Neutrophil (primary cell): ENCODE measurements around the gene LARGE1.

Source experiments
- H3K27ac ChIP-seq: fragments of 200-600 bp; sonication (generic); 2 replicates; pipeline ENCODE4 v1.5.1; 2016; ENCODE audit warnings: mild to moderate bottlenecking, moderate library complexity
- H3K27me3 ChIP-seq: fragments of 200-600 bp; sonication (generic); 2 replicates; pipeline ENCODE4 v1.6.0; 2016; ENCODE audit warnings: mild to moderate bottlenecking
- H3K36me3 ChIP-seq: fragments of 200-600 bp; sonication (generic); 2 replicates; pipeline ENCODE4 v1.5.1; 2017
- H3K4me1 ChIP-seq, 2 experiments: fragments of 200-600 bp in 1 of 2; sonication (generic) in 1 of 2; 1 replicate in 1 of 2; 2 replicates in 1 of 2; pipeline versions ENCODE4 v1.5.1 to v1.6.1; 2013 to 2016; ENCODE audit warnings: low read depth in 1 of 2, low read length in 1 of 2, mild to moderate bottlenecking in 1 of 2, moderate library complexity in 1 of 2; ENCODE audit not compliant: control insufficient read depth in 1 of 2, insufficient read depth in 1 of 2
- H3K4me3 ChIP-seq, 2 experiments: fragments of 200-600 bp in 1 of 2; sonication (generic) in 1 of 2; 1 replicate in 1 of 2; 2 replicates in 1 of 2; pipeline ENCODE4 v1.5.1; 2013 to 2016; ENCODE audit warnings: low read depth in 1 of 2, low read length in 1 of 2, mild to moderate bottlenecking in 1 of 2, moderate library complexity in 1 of 2
- H3K9me3 ChIP-seq: fragments of 200-600 bp; sonication (generic); 2 replicates; pipeline ENCODE4 v1.5.1; 2016
- CTCF ChIP-seq: fragments of 200-600 bp; sonication (generic); IDR thresholded peaks from 2 replicates; pipeline ENCODE4 v1.5.1; 2016; ENCODE audit warnings: antibody characterized with exemption

LARGE1 gene

GRCh38 chr22:33893512-33893911 is 26.8 kb downstream of the LARGE1 start:
- H3K4me3 ChIP-seq, result no peak overlapping the region
- H3K9me3 ChIP-seq, result no peaks in the 10 kb centered on the region
- H3K4me1 ChIP-seq, result no peaks in the 10 kb centered on the region
- no peaks in the 10 kb centered on the region for H3K36me3 ChIP-seq
- TF ChIP-seq CTCF, result no peak
- no peaks in the 10 kb centered on the region for H3K27me3 ChIP-seq
- H3K27ac ChIP-seq, result no peak overlapping the region

DNA sequence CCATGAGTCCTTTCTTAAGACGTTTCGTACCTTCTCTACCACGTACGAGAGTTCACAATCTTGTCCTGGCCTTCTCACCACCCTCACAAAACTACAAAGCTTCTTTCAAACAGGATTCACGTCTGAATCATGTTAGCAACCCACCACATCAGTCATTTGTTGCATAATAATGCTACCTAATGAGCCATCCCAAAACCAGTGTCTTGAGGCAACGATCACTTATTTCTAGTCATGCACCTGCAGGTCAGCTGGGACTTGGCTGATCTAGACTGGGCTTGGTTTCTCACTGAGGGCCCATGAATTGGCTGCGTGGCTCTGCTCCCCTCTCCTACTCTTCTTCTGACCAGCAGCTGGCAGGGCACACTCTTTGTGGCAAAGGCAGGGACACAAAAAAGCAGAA is 28.3 kb downstream of the LARGE1 start:
- H3K9me3 ChIP-seq, result no peaks in the 10 kb centered on the region
- no peaks in the 10 kb centered on the region for H3K4me1 ChIP-seq
- H3K36me3 ChIP-seq, result no peaks in the 10 kb centered on the region
- H3K27ac ChIP-seq, result no peak overlapping the region
- TF ChIP-seq CTCF, result no peak
- no peaks in the 10 kb centered on the region for H3K27me3 ChIP-seq
- H3K4me3 ChIP-seq, result no peak overlapping the region

GRCh38 chr22:33891455-33891854 is 28.8 kb downstream of the LARGE1 start:
- no peaks in the 10 kb centered on the region for H3K4me1 ChIP-seq
- no peak for TF ChIP-seq CTCF
- H3K27me3 ChIP-seq, result no peaks in the 10 kb centered on the region
- H3K4me3 ChIP-seq, result no peak overlapping the region
- H3K27ac ChIP-seq, result no peak overlapping the region
- H3K9me3 ChIP-seq, result no peaks in the 10 kb centered on the region
- no peaks in the 10 kb centered on the region for H3K36me3 ChIP-seq

GRCh38 chr22:33889748-33890147 is 30.5 kb downstream of the LARGE1 start:
- Histone ChIP-seq H3K4me3 (no peak overlapping the region), H3K27ac (no peak overlapping the region)

GRCh38 chr22:33888821-33889220 is 31.5 kb downstream of the LARGE1 start:
- H3K4me3 ChIP-seq, result no peak overlapping the region

More at GRCh38 chr22:33889748-33890147, 30.5 kb downstream of the LARGE1 start:
- Histone ChIP-seq H3K4me1 (no peaks in the 10 kb centered on the region), H3K27me3 (no peaks in the 10 kb centered on the region), H3K9me3 (no peaks in the 10 kb centered on the region), H3K36me3 (no peaks in the 10 kb centered on the region)
- TF ChIP-seq CTCF, result no peak

More at GRCh38 chr22:33888821-33889220, 31.5 kb downstream of the LARGE1 start:
- Histone ChIP-seq H3K27me3 (no peaks in the 10 kb centered on the region), H3K36me3 (no peaks in the 10 kb centered on the region), H3K9me3 (no peaks in the 10 kb centered on the region), H3K4me1 (no peaks in the 10 kb centered on the region), H3K27ac (no peak overlapping the region)
- TF ChIP-seq CTCF, result no peak
